IMR-90 (cell line): ENCODE measurements around the gene RNF146. TPM values are rescaled to one million over a fixed set of nuclear protein-coding genes. Genes with fewer than 3 reads are reported as not detected.

ENCODE experiments used
- ATAC-seq: fragments of 200-7000 bp; cut with Tn5 transposase; 2 replicates; pipeline ENCODE4 v1.9.1; 2020; ENCODE audit warnings: low read depth, mild to moderate bottlenecking, moderate library complexity
- BruUV-seq: library from RNA; stranded (reverse); fragments of 400-500 nt; replicated peaks from 2 replicates; lab custom pipeline; 2021; lab: Mats Ljungman, UMichigan
- CTCF ChIA-PET: fragments of 300-600 bp; formaldehyde crosslinking; extraction: SDS; loops from one replicate; lab custom pipeline; 2021; ENCODE audit warnings: antibody characterized with exemption; lab: Yijun Ruan, JAX
- POLR2A ChIA-PET: fragments of 300-600 bp; sonication (Branson Sonifier 250); formaldehyde crosslinking; loops from one replicate; lab custom pipeline; 2022; ENCODE audit warnings: antibody characterized with exemption; ENCODE audit not compliant: unreplicated experiment; lab: Charles Lee
- DNase-seq: peaks from one replicate; pipeline ENCODE4 v3.0.0; 2013
- H2AFZ ChIP-seq: replicated peaks from 2 replicates; pipeline ENCODE3; 2013; ENCODE audit warnings: low read length, mild to moderate bottlenecking; ENCODE audit not compliant: poor library complexity
- H2AK5ac ChIP-seq: 2 replicates; pipeline ENCODE4 v1.6.1; 2013; ENCODE audit warnings: low read depth, low read length, inconsistent platforms
- H2AK9ac ChIP-seq: replicated peaks from 2 replicates; pipeline ENCODE3; 2013; ENCODE audit warnings: mild to moderate bottlenecking, low read depth, low read length, moderate library complexity; ENCODE audit not compliant: poor library complexity
- H2BK120ac ChIP-seq: 2 replicates; pipeline ENCODE4 v1.6.1; 2013; ENCODE audit warnings: low read depth, low read length, inconsistent platforms
- H2BK15ac ChIP-seq: 3 replicates; pipeline ENCODE4 v1.6.1; 2013; ENCODE audit warnings: low read depth, low read length, inconsistent platforms
- H2BK20ac ChIP-seq: 2 replicates; pipeline ENCODE4 v1.6.1; 2013; ENCODE audit warnings: low read depth, mild to moderate bottlenecking, inconsistent platforms, low read length, moderate library complexity
- H2BK5ac ChIP-seq: 2 replicates; pipeline ENCODE4 v1.6.1; 2013; ENCODE audit warnings: mild to moderate bottlenecking, low read depth, low read length, inconsistent platforms; ENCODE audit not compliant: poor library complexity, severe bottlenecking
- H3K14ac ChIP-seq: replicated peaks from 2 replicates; pipeline ENCODE4 v1.6.1; 2013; ENCODE audit warnings: low read depth, low read length, inconsistent platforms
- H3K18ac ChIP-seq: 2 replicates; pipeline ENCODE4 v1.6.1; 2013; ENCODE audit warnings: low read depth, low read length, control low read depth
- H3K23ac ChIP-seq: 2 replicates; pipeline ENCODE4 v1.6.1; 2013; ENCODE audit warnings: low read depth, low read length, inconsistent platforms
- H3K27ac ChIP-seq: 2 replicates; pipeline ENCODE4 v1.5.1; 2013; ENCODE audit warnings: mild to moderate bottlenecking, control low read depth, low read length; ENCODE audit not compliant: insufficient read depth
- H3K27me3 ChIP-seq: 2 replicates; pipeline ENCODE4 v1.6.1; 2013; ENCODE audit warnings: low read length; ENCODE audit not compliant: control insufficient read depth, insufficient read depth
- H3K36me3 ChIP-seq: 2 replicates; pipeline ENCODE4 v1.6.1; 2013; ENCODE audit warnings: low read length, mixed read lengths; ENCODE audit not compliant: control insufficient read depth, insufficient read depth
- H3K4ac ChIP-seq: 2 replicates; pipeline ENCODE4 v1.6.1; 2013; ENCODE audit warnings: low read depth, low read length, inconsistent platforms
- H3K4me1 ChIP-seq: 2 replicates; pipeline ENCODE4 v1.6.1; 2013; ENCODE audit warnings: low read length, mixed read lengths; ENCODE audit not compliant: control insufficient read depth, insufficient read depth
- H3K4me2 ChIP-seq: 2 replicates; pipeline ENCODE4 v1.6.1; 2013; ENCODE audit warnings: low read depth, mild to moderate bottlenecking, control low read depth, low read length, moderate library complexity
- H3K4me3 ChIP-seq: 2 replicates; pipeline ENCODE4 v1.5.1; 2013; ENCODE audit warnings: low read depth, mild to moderate bottlenecking, control low read depth, low read length, moderate library complexity; ENCODE audit not compliant: insufficient read depth
- H3K56ac ChIP-seq: 2 replicates; pipeline ENCODE4 v1.6.1; 2013; ENCODE audit warnings: low read length, inconsistent platforms; ENCODE audit not compliant: insufficient read depth; ENCODE audit errors: extremely low read depth
- H3K79me1 ChIP-seq, 2 experiments: 2 replicates each; pipeline ENCODE4 v1.6.1; 2013; ENCODE audit warnings: low read length in 2 of 2, inconsistent platforms in 1 of 2, low read depth in 1 of 2
- H3K9ac ChIP-seq: 2 replicates; pipeline ENCODE4 v1.6.1; 2013; ENCODE audit warnings: low read depth, low read length, control low read depth
- H3K9me1 ChIP-seq: 2 replicates; pipeline ENCODE4 v1.6.1; 2013; ENCODE audit warnings: low read length, inconsistent platforms; ENCODE audit not compliant: insufficient read depth
- H3K9me3 ChIP-seq: 2 replicates; pipeline ENCODE4 v1.6.1; 2013; ENCODE audit warnings: low read length; ENCODE audit not compliant: control insufficient read depth, insufficient read depth
- H4K20me1 ChIP-seq: 2 replicates; pipeline ENCODE4 v1.6.1; 2013; ENCODE audit warnings: low read length, inconsistent platforms; ENCODE audit not compliant: insufficient read depth
- H4K5ac ChIP-seq: 2 replicates; pipeline ENCODE4 v1.6.1; 2013; ENCODE audit warnings: mild to moderate bottlenecking, low read depth, low read length, control low read depth
- H4K8ac ChIP-seq, 2 experiments: 2 replicates each; pipeline ENCODE4 v1.6.1; 2013; ENCODE audit warnings: low read depth in 2 of 2, low read length in 2 of 2, control low read depth in 1 of 2, inconsistent platforms in 1 of 2
- H4K91ac ChIP-seq: 2 replicates; pipeline ENCODE4 v1.6.1; 2013; ENCODE audit warnings: low read depth, low read length, inconsistent platforms; ENCODE audit not compliant: insufficient read depth
- BHLHE40 ChIP-seq: fragments of 150-350 bp; IDR thresholded peaks from 2 replicates; pipeline ENCODE4 v1.6.1; 2016; ENCODE audit warnings: mild to moderate bottlenecking, low read depth, low read length
- CEBPB ChIP-seq: IDR thresholded peaks from 2 replicates; pipeline ENCODE4 v1.6.1; 2012; ENCODE audit warnings: low read depth, low read length, improper control_type of control experiment
- MAFK ChIP-seq: IDR thresholded peaks from 2 replicates; pipeline ENCODE4 v1.6.1; 2012; ENCODE audit warnings: low read depth, low read length, improper control_type of control experiment
- MXI1 ChIP-seq: IDR thresholded peaks from 2 replicates; pipeline ENCODE4 v1.6.1; 2012; ENCODE audit warnings: low read depth, mild to moderate bottlenecking, low read length, moderate library complexity, borderline replicate concordance
- NFE2L2 ChIP-seq: fragments of 150-350 bp; IDR thresholded peaks from 2 replicates; pipeline ENCODE4 v1.6.1; 2016; ENCODE audit warnings: low read depth, mild to moderate bottlenecking, low read length
- RCOR1 ChIP-seq: IDR thresholded peaks from 2 replicates; pipeline ENCODE4 v1.6.1; 2012; ENCODE audit warnings: mild to moderate bottlenecking, low read length, improper control_type of control experiment; ENCODE audit not compliant: insufficient replicate concordance
- WGBS, 2 experiments: methylation state at CpG; one replicate each; pipeline versions ENCODE4 v1.1.5 to v1.1.7; 2013; ENCODE audit warnings: missing lambda C conversion rate in 2 of 2; ENCODE audit not compliant: insufficient read length in 1 of 2; ENCODE audit errors: extremely low coverage in 2 of 2; 5-methylcytosine and 5-hydroxymethylcytosine counted together
- dilution Hi-C: fragments of 300-500 bp; cut with HindIII; formaldehyde crosslinking; loops from one replicate; pipeline ENCODE4 v1.14.3; 2018; ENCODE audit warnings: low sequenced_read_pairs; ENCODE audit not compliant: unreplicated experiment
- in situ Hi-C: fragments of 300-500 bp; cut with MboI; formaldehyde crosslinking; loops from 3 replicates; pipeline ENCODE4 v1.14.3; 2019; ENCODE audit warnings: low sequenced_read_pairs, inconsistent platforms, mixed read lengths
- intact Hi-C: fragments of 100-400 bp; cut with micrococcal nuclease; formaldehyde crosslinking; loops from 2 replicates; pipeline ENCODE4 v1.10.0; 2022
- polyA plus RNA-seq, 3 experiments: library from polyadenylated mRNA; depleted of rRNA; stranded (reverse); fragments of >200 nt; gene quantifications; 2 replicates each; pipeline ENCODE4 v1.2.3, GENCODE V29; 2012; ENCODE audit warnings: low replicate concordance in 1 of 3
- total RNA-seq: library from RNA; depleted of rRNA; stranded (reverse); fragments of >200 nt; gene quantifications from 2 replicates; pipeline ENCODE4 v1.2.3, GENCODE V29; 2012

Gene RNF146
- total and polyA plus RNA-seq, 2 of the 4 experiments (the other 2 are of a cell fraction): 24.0 to 32.2 TPM

GRCh38 chr6:127289934-127290333, 23.3 kb downstream of the RNF146 start:
- no peak overlapping the region for H2AK9ac ChIP-seq
- H3K4ac ChIP-seq: no peak overlapping the region
- H4K20me1 ChIP-seq: peaks cover 24% of the 10 kb centered on the region
- 0 out of 2 replicates have a peak, but pooled peaks cover 9% of the 10 kb centered on the region for H3K9me1 ChIP-seq
- H3K18ac ChIP-seq: no peak overlapping the region
- H2AK5ac ChIP-seq: no peak overlapping the region
- H4K8ac ChIP-seq: no peak overlapping the region
- no peak overlapping the region for H3K23ac ChIP-seq
- peaks cover 16 to 45% of the 10 kb centered on the region in 2 experiments for H3K79me1 ChIP-seq
- no peak overlapping the region for H2BK20ac ChIP-seq
- no peak overlapping the region for H3K4me2 ChIP-seq
- intact Hi-C loops (no loop called here), in situ Hi-C loops (no loop called here), dilution Hi-C loops (no loop called here)
- H3K14ac ChIP-seq: no peak overlapping the region
- peaks cover 17% of the 10 kb centered on the region for H3K36me3 ChIP-seq
- H3K56ac ChIP-seq: no peak overlapping the region
- ChIA-PET CTCF (interaction anchor here (0.6 to 0.8 kb wide), 2 partner anchors 249 to 934 kb away, joined by 3 read pairs; no protein-coding TSS in a partner anchor), POLR2A (no interaction called here)
- H3K9ac ChIP-seq: no peak overlapping the region
- no peak overlapping the region for H4K91ac ChIP-seq
- H4K5ac ChIP-seq: no peak overlapping the region
- no peaks in the 10 kb centered on the region for H3K27me3 ChIP-seq
- no peak overlapping the region for H2BK15ac ChIP-seq
- no peaks in the 10 kb centered on the region; the same call in 1 of the 2 replicates for H3K4me1 ChIP-seq
- DNase-seq (no peak), ATAC-seq (no peak)
- no CpG with 5 or more reads among the region's 5 CpGs for WGBS, 2 experiments
- H3K27ac ChIP-seq: no peak overlapping the region
- H2BK120ac ChIP-seq: no peak overlapping the region
- no peak overlapping the region for H2AFZ ChIP-seq
- H2BK5ac ChIP-seq: no peak overlapping the region
- TF ChIP-seq RCOR1 (no peak), NFE2L2 (no peak), BHLHE40 (no peak), CEBPB (no peak), MXI1 (no peak), MAFK (no peak)
- H3K4me3 ChIP-seq: no peak overlapping the region
- no peaks in the 10 kb centered on the region for H3K9me3 ChIP-seq
- no TSS peak for BruUV-seq
